Brain microvascular endothelial cell (primary cell): Measurements from ENCODE around the gene BLCAP.
A peak's percentile ranks its signal among the peaks of the same experiment; 100 is the strongest.

Source experiments
- DNase-seq: peaks from one replicate; pipeline ENCODE4 v3.0.0-alpha.2; 2020
- H3K27ac ChIP-seq: fragments of 250-450 bp; sonication (Bioruptor Pico); 2 replicates; pipeline ENCODE4 v1.5.1; 2020; ENCODE audit warnings: mild to moderate bottlenecking, moderate library complexity
- H3K27me3 ChIP-seq: fragments of 250-450 bp; sonication (Bioruptor Pico); replicated peaks from 2 replicates; pipeline ENCODE4 v1.5.1; 2020; ENCODE audit warnings: mild to moderate bottlenecking
- H3K36me3 ChIP-seq: fragments of 250-450 bp; sonication (Bioruptor Pico); replicated peaks from 2 replicates; pipeline ENCODE4 v1.5.1; 2020; ENCODE audit warnings: mild to moderate bottlenecking
- H3K4me3 ChIP-seq: 2 replicates; pipeline ENCODE4 v1.5.1; 2011; ENCODE audit warnings: low read depth, mild to moderate bottlenecking, control low read depth, low read length, moderate library complexity
- in situ Hi-C: cut with HindIII; loops from 2 replicates; pipeline ENCODE4 v1.10.0; 2017; ENCODE audit warnings: low sequenced_read_pairs, low pct_ligation_motif_present
- TF ChIP-seq, protein P1 (sequence below): IDR thresholded peaks from 2 replicates; pipeline ENCODE4 v1.5.1; 2011; ENCODE audit warnings: low read depth, mild to moderate bottlenecking, moderate library complexity, low read length, control low read depth, inconsistent platforms; ENCODE audit errors: missing control alignments

The BLCAP gene

DNA sequence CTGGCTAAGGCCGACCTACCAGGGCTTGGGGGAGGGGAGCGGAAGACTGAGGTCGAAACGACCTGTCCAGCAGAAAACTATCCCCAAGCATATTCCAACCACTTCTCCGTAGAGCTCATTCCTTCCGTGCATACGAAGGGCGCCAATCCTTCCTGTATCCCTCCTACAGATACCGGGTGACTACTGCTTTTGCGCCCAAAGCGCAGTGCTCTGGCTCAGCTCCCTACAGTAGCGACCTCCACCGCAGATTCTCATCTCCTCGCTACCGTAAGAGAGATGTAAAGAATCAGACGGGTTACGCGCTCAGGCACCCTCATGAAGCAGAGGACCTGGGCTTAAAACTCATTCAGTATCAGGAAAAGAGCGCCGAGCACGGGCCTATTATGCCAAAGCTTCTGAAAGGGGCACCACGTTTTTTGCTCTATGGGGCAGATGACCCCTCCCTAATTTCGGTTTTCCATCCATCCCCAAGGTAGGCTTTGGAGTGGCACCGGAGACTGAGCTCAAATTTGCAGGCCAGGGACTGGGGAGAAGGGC, 7.2 kb downstream of the BLCAP start:
- in situ Hi-C loops, result no loop called here
- no peak for DNase-seq
- Histone ChIP-seq H3K36me3 (peaks cover 12% of the 10 kb centered on the region), H3K27ac (no peak overlapping the region), H3K27me3 (no peaks in the 10 kb centered on the region), H3K4me3 (peak overlapping the region; percentile 58)
- TF ChIP-seq, protein P1, sequence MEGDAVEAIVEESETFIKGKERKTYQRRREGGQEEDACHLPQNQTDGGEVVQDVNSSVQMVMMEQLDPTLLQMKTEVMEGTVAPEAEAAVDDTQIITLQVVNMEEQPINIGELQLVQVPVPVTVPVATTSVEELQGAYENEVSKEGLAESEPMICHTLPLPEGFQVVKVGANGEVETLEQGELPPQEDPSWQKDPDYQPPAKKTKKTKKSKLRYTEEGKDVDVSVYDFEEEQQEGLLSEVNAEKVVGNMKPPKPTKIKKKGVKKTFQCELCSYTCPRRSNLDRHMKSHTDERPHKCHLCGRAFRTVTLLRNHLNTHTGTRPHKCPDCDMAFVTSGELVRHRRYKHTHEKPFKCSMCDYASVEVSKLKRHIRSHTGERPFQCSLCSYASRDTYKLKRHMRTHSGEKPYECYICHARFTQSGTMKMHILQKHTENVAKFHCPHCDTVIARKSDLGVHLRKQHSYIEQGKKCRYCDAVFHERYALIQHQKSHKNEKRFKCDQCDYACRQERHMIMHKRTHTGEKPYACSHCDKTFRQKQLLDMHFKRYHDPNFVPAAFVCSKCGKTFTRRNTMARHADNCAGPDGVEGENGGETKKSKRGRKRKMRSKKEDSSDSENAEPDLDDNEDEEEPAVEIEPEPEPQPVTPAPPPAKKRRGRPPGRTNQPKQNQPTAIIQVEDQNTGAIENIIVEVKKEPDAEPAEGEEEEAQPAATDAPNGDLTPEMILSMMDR, result no peak

DNA sequence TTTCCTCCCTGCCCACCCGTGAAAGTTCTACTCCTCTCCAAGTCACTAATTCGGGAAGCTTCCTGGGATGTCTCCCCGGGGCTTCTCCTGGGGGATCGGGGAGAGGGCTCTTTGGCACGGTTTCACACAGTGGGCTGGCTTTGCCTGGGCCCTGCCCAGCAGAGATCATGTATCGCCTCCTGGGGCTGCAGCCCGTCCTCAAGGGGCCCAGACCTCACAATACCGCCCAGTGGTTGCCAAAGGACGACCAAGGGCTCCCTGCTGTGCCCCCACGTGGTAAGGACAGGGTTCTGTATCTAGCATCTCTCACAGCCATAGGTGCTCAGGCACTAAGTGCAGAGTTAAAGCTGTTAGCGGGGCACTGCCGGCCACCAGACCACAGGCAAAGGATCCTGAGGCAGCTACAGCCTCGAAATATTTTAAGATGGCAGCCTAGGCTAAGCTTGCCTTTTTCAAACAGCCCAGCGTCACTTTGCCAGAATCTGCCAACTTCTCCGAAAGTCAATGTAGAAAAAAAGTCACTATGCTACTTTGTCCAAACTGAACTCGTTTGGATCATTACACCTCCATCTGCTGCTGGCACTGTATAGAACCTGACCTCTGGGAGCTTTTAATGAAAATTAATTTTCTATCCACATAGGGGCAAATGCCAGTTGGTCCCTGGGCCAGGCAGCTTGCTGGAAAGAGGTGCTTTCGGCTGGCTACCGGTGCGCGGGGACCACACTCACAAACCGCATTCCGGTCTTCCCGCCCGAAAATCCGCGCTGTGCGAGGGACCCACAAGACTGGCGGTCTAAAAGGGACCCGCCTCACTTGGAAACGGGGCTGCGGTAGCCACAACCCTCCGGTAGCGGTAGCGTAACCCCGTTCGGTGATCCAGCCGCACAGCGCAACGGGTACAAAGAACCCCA, 7.9 kb downstream of the BLCAP start:
- DNase-seq, result peak; percentile 31
- Histone ChIP-seq H3K27ac (no peak overlapping the region), H3K36me3 (peaks cover 13% of the 10 kb centered on the region), H3K4me3 (no peak overlapping the region), H3K27me3 (no peaks in the 10 kb centered on the region)
- in situ Hi-C loops, result no loop called here
- TF ChIP-seq, protein P1, result peak; percentile 27

DNA sequence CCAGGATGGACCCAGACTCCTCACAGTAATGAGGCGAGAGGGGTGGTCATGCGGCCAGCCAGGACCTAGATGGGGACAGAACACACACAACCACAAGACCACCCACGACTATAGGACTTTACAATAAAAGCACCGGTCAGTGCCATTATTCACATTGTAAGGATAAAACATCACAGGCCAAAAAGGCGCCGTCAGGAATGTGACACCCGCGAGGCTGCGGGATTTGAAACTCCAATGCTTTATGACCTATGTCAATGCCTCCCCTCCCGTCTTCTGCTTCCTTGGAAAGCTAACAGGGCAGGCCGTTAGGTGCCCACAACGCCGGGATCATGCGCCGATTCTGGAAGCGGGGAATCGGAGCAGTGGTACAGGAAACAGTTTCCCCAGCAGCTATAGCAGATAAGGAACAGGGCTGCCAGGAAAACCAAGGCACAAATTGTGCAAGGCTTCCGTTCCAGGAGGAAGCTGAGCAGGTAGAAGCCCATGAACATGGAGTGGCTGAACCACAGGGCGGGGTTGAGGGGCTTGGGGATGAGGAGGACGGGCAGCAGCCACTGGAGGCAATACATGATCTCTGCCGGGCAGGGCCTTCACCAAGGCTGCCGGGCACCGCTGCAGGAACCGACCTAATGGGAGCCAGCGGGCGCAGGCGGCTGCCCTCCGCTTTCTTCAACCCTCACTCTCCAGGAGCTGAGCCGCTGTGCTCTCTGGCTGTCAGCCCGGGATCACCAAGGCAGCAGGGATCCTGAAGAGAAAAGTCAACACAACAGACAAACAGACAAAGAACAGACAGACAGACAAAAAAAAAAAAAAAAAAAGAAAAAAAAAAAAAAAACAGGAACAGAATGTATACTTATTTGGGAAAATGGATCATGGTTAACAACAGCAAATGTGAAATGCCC, 8.8 kb downstream of the BLCAP start:
- TF ChIP-seq, protein P1, result no peak
- DNase-seq, result no peak
- no peak overlapping the region for H3K27ac ChIP-seq
- no peak overlapping the region for H3K4me3 ChIP-seq
- H3K27me3 ChIP-seq, result no peaks in the 10 kb centered on the region
- in situ Hi-C loops, result no loop called here
- peaks cover 19% of the 10 kb centered on the region for H3K36me3 ChIP-seq

DNA sequence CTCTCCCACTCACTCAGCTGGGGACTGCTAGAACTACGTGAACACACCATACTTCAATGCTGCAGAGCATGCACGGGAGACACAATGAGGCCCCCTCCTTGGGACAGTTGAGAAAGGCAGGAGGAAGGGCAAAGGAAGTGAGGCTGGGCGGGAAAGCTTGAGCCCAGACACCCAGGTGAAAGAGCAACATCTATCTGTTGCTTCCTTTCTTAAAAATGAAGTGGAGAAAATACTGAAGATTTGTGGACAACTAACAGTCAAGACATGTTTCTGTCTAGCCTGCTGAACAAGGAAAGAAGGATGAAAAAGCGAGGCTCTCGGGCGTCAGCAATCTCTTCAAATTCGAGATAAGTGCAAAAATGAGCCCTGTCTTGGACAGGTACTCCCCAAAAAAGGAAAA, 9.6 kb downstream of the BLCAP start:
- Histone ChIP-seq H3K27me3 (no peaks in the 10 kb centered on the region), H3K4me3 (no peak overlapping the region), H3K27ac (no peak overlapping the region), H3K36me3 (peaks cover 22% of the 10 kb centered on the region)
- no peak for DNase-seq
- in situ Hi-C loops, result no loop called here
- TF ChIP-seq, protein P1, result no peak

DNA sequence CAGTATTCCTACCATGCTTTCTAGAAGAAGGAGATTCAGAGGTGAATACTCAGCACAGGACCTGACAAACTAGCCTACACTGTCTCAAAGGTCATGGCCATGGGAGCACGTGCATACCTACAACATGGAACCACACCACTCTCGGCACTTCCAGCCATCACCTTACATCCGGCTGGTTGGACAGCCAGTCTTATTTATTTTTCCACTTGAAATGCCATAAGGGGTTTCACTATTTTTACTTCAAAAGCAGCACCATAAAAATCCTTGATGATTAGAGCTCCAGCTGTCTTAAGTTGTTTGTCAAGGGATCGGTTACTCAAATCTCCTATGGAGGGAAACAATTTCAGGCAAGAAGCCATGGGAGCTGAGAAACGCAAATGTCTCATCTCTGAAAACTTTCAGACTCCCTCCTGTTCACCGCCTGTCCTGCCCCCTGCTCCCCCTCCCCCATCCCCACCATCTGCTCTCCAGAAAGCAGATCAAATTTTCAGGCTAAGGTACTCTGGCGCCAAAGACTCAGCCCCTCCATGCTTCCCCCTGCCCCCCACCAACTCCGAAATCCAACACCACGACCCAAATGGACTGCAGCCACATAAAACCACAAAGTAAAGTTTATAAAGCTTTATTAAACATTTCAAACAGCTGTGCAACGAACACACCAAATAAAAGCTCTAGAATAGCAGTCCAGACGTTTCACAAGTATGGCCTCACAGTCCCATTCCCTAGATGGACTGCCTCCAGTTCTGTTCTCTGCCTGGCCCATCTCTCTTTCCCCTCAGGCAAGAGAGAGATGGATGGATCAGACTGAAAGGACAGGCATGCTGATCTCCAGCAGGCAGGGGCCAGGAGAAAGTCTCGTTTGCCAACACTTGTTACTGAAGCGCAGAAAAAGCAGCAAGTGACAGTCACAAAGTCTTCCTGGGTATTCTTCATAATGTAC, 10.6 kb downstream of the BLCAP start:
- in situ Hi-C loops, result no loop called here
- Histone ChIP-seq H3K27me3 (no peaks in the 10 kb centered on the region), H3K27ac (no peak overlapping the region), H3K36me3 (peaks cover 22% of the 10 kb centered on the region), H3K4me3 (no peak overlapping the region)
- TF ChIP-seq, protein P1, result no peak
- no peak for DNase-seq
